ENCODE results near the gene CR1L. TPM values are rescaled to one million over a fixed set of nuclear protein-coding genes. Genes with fewer than 3 reads are reported as not detected.
"Not testable (repeated sequence)": the region's sequence is repeated elsewhere in the genome, so short reads cannot be mapped to it uniquely, and the experiment has no call there.

Gene CR1L
- total and polyA plus RNA-seq, 9 of the 15 experiments (the other 6 are each of a cell fraction or from before 2014, with no cell fraction given): 10.1 to 74.8 (median 34.3) TPM

- TF ChIP-seq AFF1 (IDR thresholded peaks at IDR 0.05; ENCODE audit: low read depth in 1 of 2, partially characterized antibody in 2 of 2) (peak in 1 of 2 experiments; percentile 29), L3MBTL2 (IDR thresholded peaks at IDR 0.05) (0 out of 2 replicates have a peak, but pooled peaks have one; percentile 14), ARID1B (IDR thresholded peaks at IDR 0.05) (peak; percentile 96), POLR2AphosphoS5 (IDR thresholded peaks at IDR 0.05; ENCODE audit: control insufficient read depth, insufficient read depth, low read depth, low read length) (peak; percentile 85), ATF1 (tag; IDR thresholded peaks at IDR 0.05) (peak; percentile 29; the same call in 1 of the 2 replicates), EP300 (IDR thresholded peaks at IDR 0.05; ENCODE audit: low read length) (peak; percentile 84), CEBPB (tag; IDR thresholded peaks at IDR 0.05) (peak; percentile 91), ATF7 (IDR thresholded peaks at IDR 0.05) (peak; percentile 75), NBN (IDR thresholded peaks at IDR 0.05; ENCODE audit: low read depth) (peak; percentile 31; the same call in 1 of the 2 replicates), NCOR1 (IDR thresholded peaks at IDR 0.05) (peak; percentile 83), HMBOX1 (IDR thresholded peaks at IDR 0.05) (peak; percentile 73), SMARCC2 (IDR thresholded peaks at IDR 0.05; ENCODE audit: low read depth) (peak; percentile 88), EP400 (IDR thresholded peaks at IDR 0.05) (peak; percentile 64), SMAD4 (CRISPR knock-in tag; conservative IDR thresholded peaks at IDR 0.05) (peak; percentile 75), ZNF175 (CRISPR knock-in tag; IDR thresholded peaks at IDR 0.05; ENCODE audit: low read depth) (peak; percentile 78; the same call in 1 of the 2 replicates), TBL1XR1 (IDR thresholded peaks at IDR 0.05; ENCODE audit: low read length in 2 of 2) (peak in 1 of 2 experiments; percentile 85; a peak in 2 of 4 replicates), PRDM10 (IDR thresholded peaks at IDR 0.05; ENCODE audit: partially characterized antibody) (peak; percentile 92), MTA3 (IDR thresholded peaks at IDR 0.05; ENCODE audit: borderline replicate concordance) (0 out of 2 replicates have a peak, but pooled peaks have one; percentile 51)
- not testable (repeated sequence) for TF ChIP-seq ATF1 (CRISPR knock-in tag; IDR thresholded peaks at IDR 0.05)
These were observed 35.9 kb downstream of the CR1L start (continued) for GRCh38 chr1:207680590-207681388.

All from K562 (cell line).